ENCODE results near the gene FAIM2.

DNA sequence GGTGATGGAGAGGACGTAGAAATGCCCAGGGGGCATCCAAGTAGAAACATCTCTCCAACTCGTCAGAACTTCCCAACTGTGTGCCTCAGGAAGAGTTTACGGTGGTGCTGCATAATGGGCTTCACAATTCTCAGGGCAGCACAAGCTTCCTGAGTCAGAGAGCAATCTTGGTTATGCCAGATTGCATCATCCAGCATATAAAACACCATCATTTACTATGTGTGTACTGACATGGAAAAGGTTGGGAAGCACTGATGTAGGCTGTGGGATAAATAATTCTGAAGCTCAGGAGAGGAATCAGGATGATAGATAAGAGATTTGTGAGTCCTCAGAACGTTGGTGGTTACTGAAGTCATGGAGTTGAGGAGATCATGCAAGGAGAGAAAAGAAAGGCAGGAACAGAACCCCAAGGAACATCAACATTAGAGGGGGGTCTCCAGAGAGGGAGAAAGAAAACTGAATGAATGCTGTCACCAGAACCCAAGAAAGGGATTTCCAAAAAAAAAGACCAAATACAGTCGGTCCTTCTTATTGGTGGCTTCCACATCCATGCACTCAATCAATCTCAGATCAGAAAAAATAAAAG lies 70.8 kb downstream of the FAIM2 start:
- no peak for TF ChIP-seq CTCF (IDR thresholded peaks at IDR 0.05; ENCODE audit: poor library complexity, severe bottlenecking)
- no peak for TF ChIP-seq EP300 (conservative IDR thresholded peaks at IDR 0.05; ENCODE audit: poor library complexity, severe bottlenecking)
- no peak for TF ChIP-seq POLR2AphosphoS5 (IDR thresholded peaks at IDR 0.05)

Measured in neural cell (in vitro differentiated cells).